Stimulated activated CD8-positive, alpha-beta memory T cell treated with anti-CD3 and anti-CD28 coated beads, Interleukin-7, amount 100 ng/mL, for 24 hours (primary cell): ENCODE data around the gene SDS.

Experiments
- DNase-seq: peaks from one replicate; pipeline ENCODE4 v3.0.0-alpha.2; 2020; ENCODE audit warnings: low read depth

Gene SDS

GRCh38 chr12:113403435-113404415, at the start of gene SDS:
Gene SDS, minus strand, starts transcription at chr12:113403887. Its CDS starts 4,179 bp downstream, at chr12:113399708.
- DNase-seq = no peak

GRCh38 chr12:113453330-113453729, 49.6 kb upstream of the SDS start:
- no peak for DNase-seq

- DNase-seq = no peak
Observed at GRCh38 chr12:113452458-113452857, 48.8 kb upstream of the SDS start.

- no peak for DNase-seq
Observed at GRCh38 chr12:113449839-113450238, 46.2 kb upstream of the SDS start.

GRCh38 chr12:113449299-113449698, 45.6 kb upstream of the SDS start:
- DNase-seq = no peak

GRCh38 chr12:113448873-113449272, 45.2 kb upstream of the SDS start:
- no peak for DNase-seq

GRCh38 chr12:113445544-113446171, 42.0 kb upstream of the SDS start:
- no peak for DNase-seq

- no peak for DNase-seq
Observed at GRCh38 chr12:113443030-113443539, 39.4 kb upstream of the SDS start.

- DNase-seq = no peak
Observed at GRCh38 chr12:113440947-113441782, 37.5 kb upstream of the SDS start.

- DNase-seq = no peak
Observed at GRCh38 chr12:113440336-113440735, 36.6 kb upstream of the SDS start.

- DNase-seq = no peak
Observed at GRCh38 chr12:113439606-113440030, 35.9 kb upstream of the SDS start.

- DNase-seq = no peak
Observed at GRCh38 chr12:113439301-113439597, 35.6 kb upstream of the SDS start.

- DNase-seq = no peak
Observed at GRCh38 chr12:113438523-113439300, 35.0 kb upstream of the SDS start.

GRCh38 chr12:113437729-113438100, 34.0 kb upstream of the SDS start:
- DNase-seq = no peak

GRCh38 chr12:113436993-113437728, 33.5 kb upstream of the SDS start:
- DNase-seq = no peak

- no peak for DNase-seq
Observed at GRCh38 chr12:113436586-113436985, 32.9 kb upstream of the SDS start.

GRCh38 chr12:113435367-113435766, 31.7 kb upstream of the SDS start:
- DNase-seq = no peak

GRCh38 chr12:113432986-113433385, 29.3 kb upstream of the SDS start:
- DNase-seq = no peak

- no peak for DNase-seq
Observed at GRCh38 chr12:113428482-113428881, 24.8 kb upstream of the SDS start.

- no peak for DNase-seq
Observed at GRCh38 chr12:113427882-113428281, 24.2 kb upstream of the SDS start.

GRCh38 chr12:113425960-113426453, 22.3 kb upstream of the SDS start:
- DNase-seq = no peak
